HUES48 (cell line): Measurements from ENCODE around the gene PWWP2A.

Experiments
- H3K27ac ChIP-seq: one replicate; pipeline ENCODE4 v1.7.0; 2013; ENCODE audit warnings: low read depth, low read length, inconsistent platforms
- H3K27me3 ChIP-seq: 2 replicates; pipeline ENCODE4 v1.6.1; 2013; ENCODE audit warnings: mild to moderate bottlenecking, low read length; ENCODE audit not compliant: control insufficient read depth, insufficient read depth
- H3K36me3 ChIP-seq: 2 replicates; pipeline ENCODE4 v1.6.1; 2013; ENCODE audit warnings: low read length; ENCODE audit not compliant: control insufficient read depth, insufficient read depth
- H3K4me1 ChIP-seq: 2 replicates; pipeline ENCODE4 v1.6.1; 2013; ENCODE audit warnings: mild to moderate bottlenecking, low read length; ENCODE audit not compliant: control insufficient read depth, insufficient read depth
- H3K4me3 ChIP-seq: 2 replicates; pipeline ENCODE4 v1.5.1; 2013; ENCODE audit warnings: mild to moderate bottlenecking, low read depth, low read length
- H3K9ac ChIP-seq: 2 replicates; pipeline ENCODE4 v1.6.1; 2013; ENCODE audit warnings: mild to moderate bottlenecking, low read depth, low read length, moderate library complexity
- H3K9me3 ChIP-seq: 2 replicates; pipeline ENCODE4 v1.6.1; 2013; ENCODE audit warnings: low read length; ENCODE audit not compliant: control insufficient read depth, insufficient read depth

PWWP2A gene

GRCh38 chr5:160128632-160129031 is 9.4 kb upstream of the PWWP2A start:
- H3K4me1 ChIP-seq, result peaks cover 8% of the 10 kb centered on the region
- H3K27ac ChIP-seq, result no peak overlapping the region
- no peak overlapping the region for H3K4me3 ChIP-seq
- no peaks in the 10 kb centered on the region for H3K36me3 ChIP-seq
- no peaks in the 10 kb centered on the region for H3K9me3 ChIP-seq
- H3K9ac ChIP-seq, result no peak overlapping the region
- H3K27me3 ChIP-seq, result no peaks in the 10 kb centered on the region

- Histone ChIP-seq H3K27ac (no peak overlapping the region), H3K9ac (no peak overlapping the region), H3K36me3 (peaks cover 28% of the 10 kb centered on the region), H3K9me3 (no peaks in the 10 kb centered on the region), H3K4me1 (peaks cover 9% of the 10 kb centered on the region), H3K4me3 (peak overlapping the region; percentile 55), H3K27me3 (no peaks in the 10 kb centered on the region)
Observed at GRCh38 chr5:160119905-160120266, 636 bp upstream of the PWWP2A start.

GRCh38 chr5:160118349-160119141 is 705 bp downstream of the PWWP2A start:
- peak overlapping the region; percentile 91 for H3K4me3 ChIP-seq
- no peaks in the 10 kb centered on the region for H3K9me3 ChIP-seq
- H3K4me1 ChIP-seq, result peaks cover 9% of the 10 kb centered on the region
- H3K36me3 ChIP-seq, result peaks cover 38% of the 10 kb centered on the region
- H3K27ac ChIP-seq, result peak overlapping the region; percentile 92
- H3K9ac ChIP-seq, result peak overlapping the region; percentile 91
- no peaks in the 10 kb centered on the region for H3K27me3 ChIP-seq

- H3K36me3 ChIP-seq, result peaks cover 54% of the 10 kb centered on the region
- no peaks in the 10 kb centered on the region for H3K9me3 ChIP-seq
- H3K4me1 ChIP-seq, result peaks cover 9% of the 10 kb centered on the region
- H3K27ac ChIP-seq, result no peak overlapping the region
- H3K4me3 ChIP-seq, result 0 out of 2 replicates have a peak overlapping the region, but pooled peaks have one; percentile 91
- H3K9ac ChIP-seq, result no peak overlapping the region
- no peaks in the 10 kb centered on the region for H3K27me3 ChIP-seq
Observed at GRCh38 chr5:160116991-160117390, 2.3 kb downstream of the PWWP2A start.

GRCh38 chr5:160108124-160108523 is 11.1 kb downstream of the PWWP2A start:
- Histone ChIP-seq H3K9ac (no peak overlapping the region), H3K36me3 (peaks cover 73% of the 10 kb centered on the region), H3K9me3 (no peaks in the 10 kb centered on the region), H3K4me1 (no peaks in the 10 kb centered on the region), H3K27me3 (no peaks in the 10 kb centered on the region), H3K27ac (no peak overlapping the region), H3K4me3 (no peak overlapping the region)

GRCh38 chr5:160105686-160106360 is 13.4 kb downstream of the PWWP2A start:
- Histone ChIP-seq H3K36me3 (peaks cover 70% of the 10 kb centered on the region), H3K27me3 (no peaks in the 10 kb centered on the region), H3K27ac (no peak overlapping the region), H3K4me3 (no peak overlapping the region), H3K9ac (no peak overlapping the region), H3K9me3 (no peaks in the 10 kb centered on the region), H3K4me1 (no peaks in the 10 kb centered on the region)

GRCh38 chr5:160097991-160098390 is 21.3 kb downstream of the PWWP2A start:
- H3K27ac ChIP-seq, result no peak overlapping the region
- no peaks in the 10 kb centered on the region for H3K4me1 ChIP-seq
- H3K9ac ChIP-seq, result no peak overlapping the region
- no peak overlapping the region for H3K4me3 ChIP-seq
- no peaks in the 10 kb centered on the region for H3K27me3 ChIP-seq
- H3K9me3 ChIP-seq, result no peaks in the 10 kb centered on the region
- peaks cover 72% of the 10 kb centered on the region for H3K36me3 ChIP-seq

GRCh38 chr5:160096178-160096577 is 23.1 kb downstream of the PWWP2A start:
- no peaks in the 10 kb centered on the region for H3K4me1 ChIP-seq

GRCh38 chr5:160092960-160093707 is 26.1 kb downstream of the PWWP2A start:
- Histone ChIP-seq H3K36me3 (peaks cover 58% of the 10 kb centered on the region), H3K9ac (no peak overlapping the region), H3K27me3 (no peaks in the 10 kb centered on the region), H3K27ac (no peak overlapping the region), H3K4me3 (no peak overlapping the region), H3K9me3 (no peaks in the 10 kb centered on the region), H3K4me1 (no peaks in the 10 kb centered on the region)

More at GRCh38 chr5:160096178-160096577, 23.1 kb downstream of the PWWP2A start:
- H3K9me3 ChIP-seq, result no peaks in the 10 kb centered on the region
- H3K4me3 ChIP-seq, result no peak overlapping the region
- H3K36me3 ChIP-seq, result peaks cover 78% of the 10 kb centered on the region
- H3K27ac ChIP-seq, result no peak overlapping the region
- no peak overlapping the region for H3K9ac ChIP-seq
- no peaks in the 10 kb centered on the region for H3K27me3 ChIP-seq

GRCh38 chr5:160092514-160092913 is 26.7 kb downstream of the PWWP2A start:
- Histone ChIP-seq H3K9ac (no peak overlapping the region), H3K27ac (no peak overlapping the region), H3K4me3 (no peak overlapping the region), H3K36me3 (peaks cover 53% of the 10 kb centered on the region), H3K4me1 (no peaks in the 10 kb centered on the region), H3K9me3 (no peaks in the 10 kb centered on the region), H3K27me3 (no peaks in the 10 kb centered on the region)

GRCh38 chr5:160090059-160090458 is 29.2 kb downstream of the PWWP2A start:
- no peak overlapping the region for H3K9ac ChIP-seq
- peaks cover 40% of the 10 kb centered on the region for H3K36me3 ChIP-seq
- H3K27ac ChIP-seq, result no peak overlapping the region
- H3K4me3 ChIP-seq, result no peak overlapping the region
- no peaks in the 10 kb centered on the region for H3K9me3 ChIP-seq
- no peaks in the 10 kb centered on the region for H3K4me1 ChIP-seq
- no peaks in the 10 kb centered on the region for H3K27me3 ChIP-seq
